B cell (primary cell): Measurements from ENCODE around the gene TEPSIN. TPM values are rescaled to one million over a fixed set of nuclear protein-coding genes. Genes with fewer than 3 reads are reported as not detected.

Experiments
- ATAC-seq: fragments of 200-7000 bp; cut with Tn5 transposase; one replicate; pipeline ENCODE4 v1.10.0; 2021; ENCODE audit warnings: low read depth, mild to moderate bottlenecking, moderate number of reproducible peaks, moderate library complexity
- CTCF ChIA-PET: fragments of 350-600 bp; sonication (Branson Sonifier 250); formaldehyde crosslinking; loops from one replicate; lab custom pipeline; 2021; ENCODE audit warnings: antibody characterized with exemption, inconsistent platforms; lab: Charles Lee
- POLR2A ChIA-PET: fragments of 350-600 bp; sonication (Branson Sonifier 250); formaldehyde crosslinking; loops from one replicate; lab custom pipeline; 2021; ENCODE audit warnings: antibody characterized with exemption; lab: Charles Lee
- DNase-seq: peaks from one replicate; pipeline ENCODE4 v3.0.0; 2013
- H2AFZ ChIP-seq: 2 replicates; pipeline ENCODE4 v1.6.1; 2012; ENCODE audit warnings: mild to moderate bottlenecking, low read depth, low read length; ENCODE audit not compliant: insufficient read depth, poor library complexity, severe bottlenecking
- H3K27ac ChIP-seq, 2 donors: 1 replicate in 1 of 2; 2 replicates in 1 of 2; pipeline ENCODE4 v1.5.1; 2012 to 2013; ENCODE audit warnings: low read length in 2 of 2, mild to moderate bottlenecking in 2 of 2, moderate library complexity in 1 of 2
- H3K27me3 ChIP-seq, 4 experiments: fragments of 200-600 bp in 1 of 4; sonication (generic) in 1 of 4; replicated peaks in 1 of 4; 1 replicate in 2 of 4; 2 replicates in 2 of 4; pipeline versions ENCODE4 v1.6.1 to v1.7.0; 2013 to 2016; ENCODE audit warnings: low read length in 3 of 4, mild to moderate bottlenecking in 2 of 4, mixed read lengths in 1 of 4, moderate library complexity in 1 of 4; ENCODE audit not compliant: insufficient read depth in 4 of 4, control insufficient read depth in 3 of 4; ENCODE audit errors: control extremely low read depth in 1 of 4
- H3K36me3 ChIP-seq, 2 experiments: replicated peaks in 1 of 2; 1 replicate in 1 of 2; 2 replicates in 1 of 2; pipeline versions ENCODE4 v1.6.1 to v1.7.1; 2013; ENCODE audit warnings: low read length in 1 of 2; ENCODE audit not compliant: insufficient read depth in 2 of 2, control insufficient read depth in 1 of 2; ENCODE audit errors: control extremely low read depth in 1 of 2, extremely low read depth in 1 of 2
- H3K4me1 ChIP-seq, 2 donors: fragments of 200-600 bp in 1 of 2; sonication (generic) in 1 of 2; 1 replicate in 1 of 2; 2 replicates in 1 of 2; pipeline versions ENCODE4 v1.5.1 to v1.6.1; 2013 to 2017; ENCODE audit warnings: low read length in 2 of 2; ENCODE audit not compliant: control insufficient read depth in 2 of 2, insufficient read depth in 2 of 2
- H3K4me2 ChIP-seq: replicated peaks from 2 replicates; pipeline ENCODE3; 2012; ENCODE audit warnings: mild to moderate bottlenecking, low read depth, low read length; ENCODE audit not compliant: poor library complexity, severe bottlenecking
- H3K4me3 ChIP-seq, 5 experiments: fragments of 200-600 bp in 1 of 5; sonication (generic) in 1 of 5; 1 replicate in 3 of 5; 2 replicates in 2 of 5; pipeline versions ENCODE4 v1.5.1 to v1.7.0; 2011 to 2016; ENCODE audit warnings: low read length in 4 of 5, mild to moderate bottlenecking in 4 of 5, low read depth in 2 of 5, control low read depth in 1 of 5, moderate library complexity in 1 of 5; ENCODE audit not compliant: insufficient read depth in 1 of 5; ENCODE audit errors: control extremely low read depth in 1 of 5, extremely low read depth in 1 of 5
- H3K79me2 ChIP-seq: fragments of 200-600 bp; sonication (generic); one replicate; pipeline ENCODE4 v1.6.0; 2016; ENCODE audit warnings: low read length; ENCODE audit not compliant: control insufficient read depth, insufficient read depth
- H3K9ac ChIP-seq: fragments of 200-600 bp; sonication (generic); 2 replicates; pipeline ENCODE4 v1.6.1; 2017; ENCODE audit warnings: mild to moderate bottlenecking, low read length, moderate library complexity
- H3K9me3 ChIP-seq, 3 donors: one replicate each; pipeline versions ENCODE4 v1.6.1 to v1.7.1; 2013; ENCODE audit warnings: low read length in 2 of 3; ENCODE audit not compliant: control insufficient read depth in 2 of 3, insufficient read depth in 1 of 3; ENCODE audit errors: control extremely low read depth in 1 of 3
- H4K20me1 ChIP-seq: 2 replicates; pipeline ENCODE4 v1.6.0; 2012; ENCODE audit warnings: mild to moderate bottlenecking, low read length; ENCODE audit not compliant: insufficient read depth, control insufficient read depth, poor library complexity, severe bottlenecking
- H3K27ac Mint-ChIP-seq: one replicate; pipeline ENCODE4 v1.8.0; 2021; ENCODE audit warnings: mixed read lengths
- H3K27me3 Mint-ChIP-seq: one replicate; pipeline ENCODE4 v1.8.0; 2021; ENCODE audit warnings: mixed read lengths
- H3K4me1 Mint-ChIP-seq: one replicate; pipeline ENCODE4 v1.8.0; 2021; ENCODE audit warnings: mixed read lengths
- H3K4me3 Mint-ChIP-seq: one replicate; pipeline ENCODE4 v1.8.0; 2021; ENCODE audit warnings: mixed read lengths
- H3K9me3 Mint-ChIP-seq: one replicate; pipeline ENCODE4 v1.8.0; 2022; ENCODE audit warnings: mixed read lengths; ENCODE audit not compliant: insufficient read depth
- CTCF ChIP-seq: fragments of 200-600 bp; IDR thresholded peaks from one replicate; pipeline ENCODE4 v1.8.0; 2022; ENCODE audit warnings: antibody characterized with exemption, mild to moderate bottlenecking
- EZH2 ChIP-seq: IDR thresholded peaks from 2 replicates; pipeline ENCODE4 v1.6.1; 2012; ENCODE audit warnings: borderline replicate concordance, low read depth, mild to moderate bottlenecking, moderate library complexity, low read length; ENCODE audit not compliant: insufficient read depth, poor library complexity, severe bottlenecking
- WGBS: methylation state at CpG from one replicate; pipeline ENCODE4 v1.1.5; 2013; ENCODE audit warnings: missing lambda C conversion rate; ENCODE audit not compliant: insufficient coverage; 5-methylcytosine and 5-hydroxymethylcytosine counted together
- intact Hi-C: fragments of 100-400 bp; cut with micrococcal nuclease; formaldehyde crosslinking; loops from one replicate; pipeline ENCODE4 v1.10.0; 2022
- polyA plus RNA-seq: library from polyadenylated mRNA; depleted of rRNA; stranded (reverse); fragments of >200 nt; gene quantifications from 2 replicates; pipeline ENCODE4 v1.2.3, GENCODE V29; 2012
- total RNA-seq, 2 donors: library from RNA; stranded (reverse); fragments of 120-200 nt in 1 of 2; gene quantifications; 1 replicate in 1 of 2; 2 replicates in 1 of 2; pipeline versions ENCODE4 v1.2.3 to v1.2.4, GENCODE V29; 2013 to 2022

Gene TEPSIN
- total and polyA plus RNA-seq, 2 donors (not counting 1 experiment from before 2014, with no cell fraction given), result 180 to 273 TPM

GRCh38 chr17:81249223-81250040, 10.6 kb upstream of the TEPSIN start:
- Histone ChIP-seq H3K9me3 (no peaks in the 10 kb centered on the region), H3K27ac (no peak overlapping the region), H3K9ac (no peak overlapping the region), H3K4me2 (no peak overlapping the region), H3K36me3 (peaks cover 0 to 36% of the 10 kb centered on the region in 2 experiments), H3K4me3 (no peak overlapping the region), H2AFZ (no peak overlapping the region), H4K20me1 (peaks cover 62% of the 10 kb centered on the region), H3K27me3 (no peaks in the 10 kb centered on the region), H3K4me1 (peaks cover 0 to 11% of the 10 kb centered on the region in 2 donors), H3K79me2 (peaks cover 15% of the 10 kb centered on the region)
- TF ChIP-seq EZH2 (no peak), CTCF (no peak)
- CTCF ChIA-PET, result no interaction called here
- intact Hi-C loops, result loop anchor here (5.0 to 10.0 kb wide), 2 partner anchors 265 to 303 kb away; partner anchors contain the start of genes ACTG1 and FAAP100
- POLR2A ChIA-PET, result no interaction called here
- DNase-seq (peak; percentile 56), ATAC-seq (no peak)
- WGBS, result 93% methylated on average over 15 of the region's 15 CpGs
- Mint-ChIP-seq H3K27ac (no peak overlapping the region), H3K4me3 (no peak overlapping the region), H3K27me3 (no peaks in the 10 kb centered on the region), H3K4me1 (peaks cover 14% of the 10 kb centered on the region), H3K9me3 (no peaks in the 10 kb centered on the region)

GRCh38 chr17:81248649-81249048, 9.8 kb upstream of the TEPSIN start:
- no peak overlapping the region for H3K27ac ChIP-seq
- no peak overlapping the region for H3K4me3 ChIP-seq
- peaks cover 58% of the 10 kb centered on the region for H4K20me1 ChIP-seq
- H3K79me2 ChIP-seq, result peaks cover 9% of the 10 kb centered on the region
- no peak overlapping the region for H3K9ac ChIP-seq
- no peaks in the 10 kb centered on the region for H3K27me3 ChIP-seq
- H3K4me3 Mint-ChIP-seq, result no peak overlapping the region
- ATAC-seq, result no peak
- POLR2A ChIA-PET, result no interaction called here
- no peak for DNase-seq
- CTCF ChIA-PET, result no interaction called here
- H3K4me1 Mint-ChIP-seq, result peaks cover 14% of the 10 kb centered on the region
- H3K9me3 Mint-ChIP-seq, result no peaks in the 10 kb centered on the region
- 92% methylated on average over 16 of the region's 16 CpGs for WGBS
- no peaks in the 10 kb centered on the region for H3K27me3 Mint-ChIP-seq
- no peak overlapping the region for H3K27ac Mint-ChIP-seq
- H3K36me3 ChIP-seq, result peaks cover 0 to 33% of the 10 kb centered on the region in 2 experiments
- no peaks in the 10 kb centered on the region for H3K9me3 ChIP-seq
- no peak overlapping the region for H2AFZ ChIP-seq
- intact Hi-C loops, result no loop called here
- TF ChIP-seq CTCF, result no peak
- no peak for TF ChIP-seq EZH2
- peaks cover 0 to 15% of the 10 kb centered on the region in 2 donors for H3K4me1 ChIP-seq
- H3K4me2 ChIP-seq, result no peak overlapping the region
